GM21360 (cell line): Measurements from ENCODE around the gene FAM3C.
A peak's percentile ranks its signal among the peaks of the same experiment; 100 is the strongest.

Experiments used
- ATAC-seq: cut with Tn5 transposase; IDR thresholded peaks from one replicate; pipeline ENCODE4 v1.9.1; 2021; ENCODE audit warnings: mild to moderate bottlenecking, moderate library complexity; ENCODE audit not compliant: unreplicated experiment

Gene FAM3C

DNA sequence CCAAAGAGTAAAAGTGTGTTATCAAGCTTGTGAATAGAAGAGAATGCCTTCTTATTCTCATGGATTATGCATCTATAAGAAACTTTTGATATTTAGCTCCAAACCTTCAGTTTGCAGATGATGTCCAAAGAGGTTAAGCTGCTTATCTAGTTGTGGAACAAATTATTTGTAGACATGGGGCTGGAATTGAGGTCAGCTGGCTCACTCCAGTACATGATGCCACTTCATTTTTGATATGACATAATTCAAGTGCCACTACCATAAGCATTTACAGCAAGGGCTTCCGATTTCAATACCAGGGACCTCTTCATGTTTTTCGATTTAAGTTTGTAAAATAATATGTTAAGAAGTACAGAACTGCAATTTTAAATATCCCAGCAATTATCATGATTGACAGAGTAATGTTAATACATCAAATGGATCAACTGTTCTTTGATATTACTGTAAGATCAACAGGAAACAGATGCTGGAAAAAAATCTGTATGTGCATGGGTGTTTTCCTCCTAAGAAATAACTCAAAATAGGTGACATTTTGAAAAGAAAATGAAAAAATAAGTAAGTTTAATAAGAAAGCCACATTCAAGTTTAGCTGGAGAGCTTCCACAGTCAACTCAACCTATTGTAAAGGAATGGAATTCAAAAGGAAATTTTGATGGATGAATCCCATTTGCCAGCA lies 12.7 kb downstream of the FAM3C start:
- no peak for ATAC-seq

DNA sequence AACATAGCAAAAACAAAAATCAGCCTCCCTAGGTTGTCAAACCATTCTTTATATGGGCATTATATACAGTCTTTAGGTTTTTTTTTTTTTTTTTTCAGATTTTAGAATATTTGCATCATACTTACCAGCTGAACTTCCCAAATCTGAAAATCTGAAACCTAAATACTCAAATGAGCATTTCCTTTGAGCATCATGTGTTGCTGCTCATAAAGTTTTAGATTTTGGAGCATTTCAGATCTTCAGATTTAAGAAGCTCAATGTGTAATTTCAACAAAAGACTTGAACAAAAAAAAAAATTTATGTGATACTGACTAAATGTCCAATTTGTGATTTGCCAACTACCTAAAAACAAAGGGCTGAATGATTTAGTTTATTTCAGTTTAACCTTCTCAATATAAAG lies 13.6 kb downstream of the FAM3C start:
- ATAC-seq = no peak

DNA sequence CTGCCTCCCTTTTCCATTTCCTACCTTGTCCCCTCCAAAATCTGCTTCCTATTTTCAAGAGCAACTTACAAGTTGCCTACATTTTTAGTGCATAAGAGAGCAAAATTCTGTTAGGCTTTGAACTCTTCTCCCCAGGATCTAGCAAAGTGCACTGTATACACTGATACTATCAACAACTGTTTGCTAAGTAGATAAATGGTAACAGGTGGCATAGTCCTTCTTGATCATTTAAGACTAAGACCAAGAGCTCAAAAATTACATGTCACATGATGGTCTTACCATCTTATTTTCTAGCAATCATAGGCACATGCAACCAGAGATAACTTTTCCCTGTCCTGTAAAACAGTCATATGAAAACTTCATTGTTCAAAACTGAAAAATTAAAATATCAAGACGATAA lies 16.2 kb downstream of the FAM3C start:
- ATAC-seq = no peak

DNA sequence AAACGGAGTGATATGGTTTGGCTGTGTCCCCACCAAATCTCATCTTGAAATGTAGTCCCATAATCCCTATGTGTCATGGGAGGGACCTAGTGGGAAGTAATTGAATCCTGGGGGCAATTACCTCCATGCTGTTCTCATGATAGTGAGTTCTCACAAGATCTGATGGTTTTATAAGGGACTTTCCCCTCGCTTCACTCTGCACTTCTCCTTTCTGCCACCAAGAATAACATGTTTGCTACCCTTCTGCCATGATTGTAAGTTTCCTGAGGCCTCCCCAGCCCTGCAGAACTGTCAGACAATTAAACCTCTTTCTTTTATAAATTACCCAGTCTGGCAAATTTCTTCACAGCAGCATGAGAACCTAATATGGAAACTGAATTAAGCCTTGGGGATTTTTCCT lies 19.1 kb downstream of the FAM3C start:
- ATAC-seq = no peak

DNA sequence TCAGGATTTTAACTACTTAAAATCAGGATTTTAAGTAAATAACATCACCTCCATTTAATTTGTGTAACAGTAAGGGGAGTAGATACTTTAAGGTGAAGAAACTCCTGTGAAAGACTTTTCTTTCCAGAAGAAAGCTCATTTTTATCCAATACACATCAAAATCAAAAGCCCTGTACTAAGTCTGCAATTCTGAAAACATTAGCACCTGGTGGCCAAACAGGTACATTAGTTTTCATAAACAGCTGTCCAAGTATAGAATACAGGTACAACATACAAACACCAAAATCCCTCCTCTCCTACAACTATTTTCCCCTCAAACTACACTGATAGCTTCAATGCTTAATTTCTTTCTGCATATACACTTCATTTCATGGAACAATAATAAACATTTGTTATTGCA lies 22.9 kb downstream of the FAM3C start:
- no peak for ATAC-seq

DNA sequence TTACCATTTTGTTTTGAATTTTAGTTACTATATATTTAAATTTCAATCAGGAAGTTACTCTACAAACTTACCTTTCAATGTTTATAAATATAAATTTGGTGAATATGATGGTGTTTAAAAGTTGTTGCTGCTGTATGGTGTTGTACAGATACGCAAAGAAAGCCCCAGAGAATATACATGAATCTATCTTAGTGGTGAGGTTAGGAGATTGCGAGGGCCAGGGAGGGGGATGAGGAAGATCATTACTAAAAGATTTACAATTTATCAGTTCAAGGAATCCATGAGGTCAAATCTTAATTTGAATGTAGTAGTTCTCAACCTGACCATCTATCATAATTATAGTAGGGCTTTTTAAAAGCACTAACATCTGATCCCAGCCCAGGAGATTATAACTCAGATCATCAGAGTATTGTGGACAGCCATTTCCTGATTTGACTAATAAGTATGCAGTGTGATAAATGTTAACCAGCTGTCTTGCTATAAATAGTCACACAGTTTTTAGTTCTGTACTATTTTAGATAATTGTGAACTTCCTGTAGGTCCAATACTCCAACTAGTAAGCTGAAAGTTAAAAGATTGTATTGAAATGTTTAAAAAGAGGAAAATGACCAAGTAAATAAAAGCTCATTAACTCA lies 23.6 kb downstream of the FAM3C start:
- peak; percentile 81 for ATAC-seq

DNA sequence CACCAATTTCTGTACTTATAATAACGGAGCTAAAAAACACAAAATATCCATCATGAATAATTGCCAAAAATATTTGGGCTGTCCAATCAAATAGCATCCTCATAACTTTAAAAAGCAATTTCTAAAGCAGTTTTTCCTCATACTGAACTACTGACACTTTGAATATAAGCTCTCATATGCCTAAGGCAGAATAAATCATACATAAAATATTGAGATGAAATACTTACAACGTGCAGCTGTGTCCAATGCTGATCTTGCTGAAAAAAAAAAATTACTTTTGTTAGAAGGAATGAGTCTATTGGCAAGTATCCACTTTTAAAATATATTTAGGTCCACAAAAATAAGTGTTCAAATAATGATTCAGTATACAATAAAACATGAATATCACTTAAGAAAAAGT lies 24.2 kb downstream of the FAM3C start:
- no peak for ATAC-seq

DNA sequence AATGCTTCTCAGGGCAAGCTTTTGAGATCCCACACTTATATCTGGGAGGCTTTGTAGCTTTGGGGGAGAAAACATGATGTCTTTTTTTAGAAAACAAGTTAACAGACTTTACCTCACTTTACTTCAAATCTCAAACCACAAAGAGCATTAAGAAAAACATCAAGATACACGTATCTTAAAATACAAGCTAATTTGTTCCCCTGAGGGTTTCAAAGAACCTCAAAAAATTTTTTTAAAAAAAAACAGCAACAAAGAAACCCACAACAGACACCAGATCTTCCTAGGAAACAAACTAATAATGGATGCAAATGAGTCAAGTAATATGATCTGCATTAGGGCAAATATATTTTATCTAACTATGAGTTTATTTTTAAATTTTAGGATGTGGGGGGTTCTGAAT lies 24.7 kb downstream of the FAM3C start:
- ATAC-seq = no peak

DNA sequence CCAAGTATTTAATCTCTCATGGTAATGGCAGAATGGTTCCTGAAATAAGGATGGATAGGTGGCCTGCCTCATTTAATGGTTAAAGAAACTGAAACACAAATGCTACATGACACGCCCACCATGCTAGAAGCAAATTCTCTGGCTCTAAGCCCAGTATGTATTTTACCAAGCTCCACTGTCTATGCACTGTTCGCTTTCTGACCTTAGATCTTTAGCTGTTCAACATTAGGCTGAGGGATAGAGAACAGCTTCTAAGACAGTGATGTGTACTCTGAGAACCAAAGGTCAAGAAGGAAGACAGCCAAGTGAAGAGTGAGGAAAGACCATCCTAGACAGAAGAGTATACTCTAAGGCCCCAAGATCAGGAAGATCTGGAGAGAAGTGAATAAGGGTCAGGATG lies 26.6 kb downstream of the FAM3C start:
- peak; percentile 37 for ATAC-seq

DNA sequence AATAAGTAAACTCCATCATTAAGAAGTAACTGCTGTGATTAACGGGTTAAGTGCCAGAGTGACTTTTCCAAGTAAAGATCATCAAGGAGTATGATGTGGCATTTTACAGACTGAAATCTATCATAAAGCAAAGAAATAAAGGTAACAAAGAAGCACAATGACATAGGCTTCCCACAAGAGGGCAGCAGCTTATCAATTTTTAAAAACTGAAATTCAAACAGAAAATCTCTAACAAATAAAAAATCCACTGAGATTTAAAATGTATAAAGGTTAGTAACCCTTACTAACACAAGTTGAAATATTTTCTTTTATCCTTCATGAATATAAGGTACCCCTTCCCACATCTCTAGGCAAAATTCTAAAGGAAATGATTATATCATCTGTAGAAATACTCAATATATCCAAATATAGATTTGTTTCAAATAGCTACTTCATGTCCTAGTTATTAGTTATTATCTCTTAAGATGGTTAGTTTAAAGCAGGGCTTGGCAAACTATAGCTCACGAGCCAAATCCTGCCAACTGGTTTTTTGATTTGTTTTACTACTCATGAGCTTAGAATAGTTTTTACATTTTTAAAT lies 29.2 kb downstream of the FAM3C start:
- no peak for ATAC-seq

DNA sequence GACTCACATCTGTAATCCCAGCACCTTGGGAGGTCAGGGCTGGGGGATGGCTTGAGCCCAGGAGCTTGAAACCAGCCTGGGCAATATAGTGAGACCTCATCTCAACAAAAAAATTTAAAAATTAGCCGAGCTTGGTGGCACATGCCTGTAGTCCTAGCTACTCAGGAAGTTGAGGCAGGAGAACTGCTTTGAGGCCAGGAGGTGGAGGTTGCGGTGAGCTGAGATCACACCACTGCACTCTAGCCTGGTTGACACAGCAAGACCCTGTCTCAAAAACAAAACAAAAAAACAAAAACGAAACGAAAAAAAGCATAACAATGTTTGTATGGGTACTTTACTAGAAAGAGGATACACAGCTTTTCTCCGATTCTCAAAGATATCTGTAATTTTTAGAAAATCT lies 35.5 kb downstream of the FAM3C start:
- ATAC-seq = no peak

DNA sequence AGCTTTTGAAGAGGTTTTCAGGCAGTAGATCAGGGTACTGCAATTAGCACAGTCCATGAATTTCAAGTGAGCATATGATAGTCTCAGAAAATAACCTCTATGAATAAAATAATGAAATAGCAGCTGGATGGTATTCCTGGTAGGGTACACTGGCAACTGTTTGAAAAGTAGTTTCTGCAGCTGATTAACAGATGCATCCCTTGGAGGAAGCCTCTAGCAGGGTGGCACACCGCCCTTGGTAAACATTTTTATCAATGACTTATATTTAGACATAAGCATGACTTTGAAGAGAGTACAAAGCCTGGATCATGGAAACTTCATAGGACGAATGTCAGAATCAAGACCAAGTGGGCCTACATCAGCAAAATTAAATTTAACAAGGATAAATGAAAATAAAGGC lies 40.5 kb downstream of the FAM3C start:
- ATAC-seq = no peak

DNA sequence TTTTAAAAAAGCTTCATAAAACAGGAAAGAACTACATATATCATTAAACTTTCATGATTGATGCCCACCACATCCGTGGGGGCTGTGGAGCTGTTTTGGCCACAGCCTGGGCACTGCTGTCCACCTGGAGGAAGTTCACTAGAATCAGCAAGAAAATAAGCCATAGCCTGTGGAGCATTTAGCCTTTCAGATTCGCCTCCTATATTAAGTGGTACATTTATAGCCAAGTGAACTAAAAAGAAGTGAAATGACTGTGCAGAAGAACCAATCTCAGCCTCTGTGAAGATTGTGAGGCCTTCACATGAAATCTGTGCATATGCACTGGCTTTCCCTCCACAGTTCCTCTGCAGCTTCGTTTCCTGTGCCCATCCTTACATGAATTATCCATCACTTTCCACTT lies 43.8 kb downstream of the FAM3C start:
- peak; percentile 46 for ATAC-seq

DNA sequence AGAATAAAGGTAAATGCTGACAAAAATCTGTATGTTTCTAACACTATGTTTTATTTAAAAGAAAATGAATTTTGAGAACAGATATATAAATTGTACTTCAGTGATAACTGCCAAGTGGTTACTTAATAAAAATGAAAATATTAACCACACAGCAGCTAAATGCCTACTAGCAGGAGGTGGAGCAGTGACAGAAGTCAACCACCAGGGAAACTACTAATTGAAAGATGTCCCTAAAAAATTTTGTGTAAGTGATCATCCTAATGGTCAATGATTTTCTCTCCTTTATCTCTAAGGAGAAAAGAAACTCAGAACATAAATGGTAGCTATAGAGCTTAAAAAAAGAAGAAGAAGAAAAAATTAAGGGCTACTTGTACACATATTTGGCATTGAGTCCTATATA lies 44.4 kb downstream of the FAM3C start:
- ATAC-seq = no peak

DNA sequence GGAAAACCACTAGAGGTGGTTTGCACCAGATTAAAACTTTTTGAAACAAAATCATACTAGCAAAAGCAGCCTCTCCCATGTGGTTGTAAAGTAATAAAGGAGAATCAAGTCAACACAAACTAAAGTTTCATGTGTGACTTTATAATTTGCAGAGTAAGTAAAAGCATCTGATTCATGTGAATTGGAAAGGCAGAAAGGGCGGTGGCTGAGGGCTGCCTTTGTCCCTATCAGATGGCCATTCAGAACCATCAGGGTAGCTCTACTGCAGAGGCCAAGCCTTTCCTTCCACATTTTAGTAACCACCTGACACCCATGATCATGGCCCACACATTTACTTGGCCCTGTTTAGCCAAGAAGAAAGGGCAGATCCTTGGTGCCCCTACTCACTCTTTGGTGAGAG lies 51.6 kb downstream of the FAM3C start:
- ATAC-seq = no peak

DNA sequence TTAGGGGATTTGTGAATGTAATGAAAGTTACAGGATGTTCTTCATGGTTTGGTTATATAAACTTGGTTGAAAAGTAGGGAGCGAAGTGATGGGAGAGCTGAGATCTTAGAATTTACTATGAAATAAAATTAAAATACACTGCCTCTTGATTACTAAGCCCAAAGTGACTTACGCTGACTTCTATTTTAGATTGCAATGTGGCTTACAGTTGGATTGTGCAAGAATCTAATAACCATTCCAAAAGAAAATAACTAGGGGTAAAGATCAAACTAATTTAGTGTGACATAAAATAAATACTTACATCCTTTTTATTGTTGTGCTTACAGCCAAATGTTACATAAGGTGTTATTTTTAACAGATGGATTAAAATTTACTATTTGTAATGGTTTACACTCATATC lies 52.0 kb downstream of the FAM3C start:
- ATAC-seq = no peak

DNA sequence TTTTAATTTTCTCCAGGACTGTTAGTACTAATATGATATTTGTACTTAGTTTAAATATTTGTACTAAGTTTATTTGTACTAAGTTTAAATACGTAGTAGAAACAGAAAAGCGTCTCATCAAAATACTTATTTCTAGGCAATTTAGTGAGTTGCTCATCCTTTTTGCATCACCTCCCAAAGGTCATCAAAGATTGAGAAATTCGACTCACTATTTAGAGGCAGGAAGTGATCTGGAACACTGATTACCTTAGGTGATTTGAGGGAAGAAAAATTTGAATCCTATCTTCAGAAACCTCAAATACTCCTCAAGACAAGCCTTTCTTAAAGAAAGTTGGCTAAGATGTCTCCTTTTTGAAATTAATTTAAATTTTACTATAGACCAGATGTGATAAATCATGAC lies 52.8 kb downstream of the FAM3C start:
- no peak for ATAC-seq

DNA sequence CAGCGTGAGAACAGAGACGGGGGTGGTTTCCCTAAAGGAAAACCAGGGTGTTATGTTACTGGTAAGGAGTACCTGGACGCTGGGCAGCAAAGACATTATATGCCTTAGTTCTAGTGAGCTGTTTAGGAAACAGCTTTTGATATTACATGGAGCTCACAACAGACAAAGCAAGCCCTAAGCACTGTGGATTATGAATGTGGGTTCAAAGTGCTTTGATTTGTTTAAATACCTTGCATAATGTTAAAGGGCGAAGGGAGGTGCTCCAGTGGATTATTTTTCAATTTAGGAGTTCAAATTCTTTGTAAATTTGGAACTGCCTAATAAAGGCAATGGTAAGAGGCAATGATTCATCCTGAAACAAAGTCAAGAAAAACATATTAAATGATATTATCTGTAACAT lies 53.5 kb downstream of the FAM3C start:
- no peak for ATAC-seq

DNA sequence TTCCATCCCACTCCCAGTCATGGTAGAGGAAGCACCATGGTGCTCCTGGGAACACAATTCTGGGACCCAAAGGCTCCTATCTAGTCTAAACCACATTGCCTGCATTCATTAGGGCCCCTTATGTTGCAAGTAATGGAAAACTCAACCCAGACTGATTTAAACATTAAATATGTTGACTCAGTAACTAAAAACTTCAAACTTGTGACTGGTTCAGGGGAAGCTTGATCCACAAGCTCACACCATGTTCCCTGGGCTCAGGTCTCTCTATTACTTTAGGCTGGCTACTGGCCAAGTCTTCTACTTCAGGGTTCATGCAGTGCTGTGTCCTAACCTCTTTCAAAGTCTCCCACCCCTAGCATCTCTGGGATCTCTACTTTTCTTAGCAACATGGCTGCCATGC lies 54.2 kb downstream of the FAM3C start:
- ATAC-seq = no peak

DNA sequence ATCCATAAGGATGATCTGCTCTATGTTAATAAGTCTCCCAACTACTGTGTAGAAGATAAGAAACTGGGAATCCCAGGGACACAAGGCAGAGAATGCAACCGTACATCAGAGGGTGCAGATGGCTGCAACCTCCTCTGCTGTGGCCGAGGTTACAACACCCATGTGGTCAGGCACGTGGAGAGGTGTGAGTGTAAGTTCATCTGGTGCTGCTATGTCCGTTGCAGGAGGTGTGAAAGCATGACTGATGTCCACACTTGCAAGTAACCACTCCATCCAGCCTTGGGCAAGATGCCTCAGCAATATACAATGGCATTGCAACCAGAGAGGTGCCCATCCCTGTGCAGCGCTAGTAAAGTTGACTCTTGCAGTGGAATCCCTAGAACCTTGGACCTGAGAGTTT lies 57.0 kb downstream of the FAM3C start:
- no peak for ATAC-seq

DNA sequence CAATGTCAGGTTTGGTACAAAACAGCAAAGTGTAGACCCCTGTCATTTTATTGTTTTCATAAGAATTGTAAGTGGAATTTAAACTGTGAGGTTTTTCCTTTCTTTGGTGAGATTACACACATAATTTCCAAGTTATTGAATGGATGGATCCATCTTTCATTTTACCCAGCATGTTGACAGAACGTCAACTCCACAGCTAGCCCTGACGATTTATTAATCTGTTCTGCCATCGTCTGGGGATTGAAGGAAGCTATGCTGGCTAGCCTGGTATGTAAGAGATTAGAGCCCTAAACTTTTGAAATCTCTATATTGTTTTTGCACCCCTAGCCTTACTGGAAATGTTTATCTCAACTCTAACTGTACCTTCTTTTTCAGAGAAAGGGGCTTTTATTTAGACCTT lies 58.7 kb downstream of the FAM3C start:
- ATAC-seq = no peak

DNA sequence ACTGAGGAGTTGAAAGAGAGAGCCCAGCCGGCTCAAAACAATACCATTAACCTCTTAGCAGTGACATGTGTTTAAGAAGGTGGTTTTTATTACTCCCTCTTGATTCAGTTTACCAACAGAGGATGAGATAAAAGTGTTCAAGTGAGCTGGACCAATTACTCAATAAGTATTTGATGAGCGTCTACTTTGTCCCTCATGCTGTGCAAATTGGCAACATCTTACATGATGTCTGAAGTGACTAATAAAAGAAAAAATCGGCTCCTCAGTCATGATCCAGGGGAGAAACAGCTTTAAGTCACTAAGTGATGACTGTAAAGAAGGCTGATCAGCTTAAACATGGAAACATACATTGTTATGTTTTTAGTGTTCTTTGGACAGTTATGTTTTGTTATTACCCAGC lies 59.5 kb downstream of the FAM3C start:
- no peak for ATAC-seq
